Lung (tissue), 12 donors: ENCODE results near the gene RHOT1. TPM values are rescaled to one million over a fixed set of nuclear protein-coding genes. Genes with fewer than 3 reads are reported as not detected.
A peak's percentile ranks its signal among the peaks of the same experiment; 100 is the strongest.

Source experiments
- ATAC-seq: fragments of 200-7000 bp; cut with Tn5 transposase; one replicate; pipeline ENCODE4 v1.9.1; 2020; ENCODE audit warnings: moderate number of reproducible peaks; ENCODE audit not compliant: insufficient read depth, low FRiP score
- DNase-seq, 3 donors: peaks; one replicate each; pipeline ENCODE4 v3.0.0-alpha.2; 2013 to 2017
- H3K27ac ChIP-seq, 2 donors: one replicate each; pipeline ENCODE4 v1.5.1; 2013; ENCODE audit warnings: mild to moderate bottlenecking in 2 of 2, moderate library complexity in 2 of 2, control low read depth in 1 of 2, inconsistent platforms in 1 of 2, low read depth in 1 of 2, low read length in 1 of 2
- H3K27me3 ChIP-seq, 3 donors: one replicate each; pipeline ENCODE4 v1.5.1; 2013; ENCODE audit warnings: low read length in 2 of 3; ENCODE audit not compliant: control insufficient read depth in 3 of 3, insufficient read depth in 3 of 3
- H3K36me3 ChIP-seq, 4 donors: one replicate each; pipeline ENCODE4 v1.5.1; 2013; ENCODE audit warnings: low read length in 4 of 4, mild to moderate bottlenecking in 1 of 4, moderate library complexity in 1 of 4; ENCODE audit not compliant: control insufficient read depth in 4 of 4, insufficient read depth in 4 of 4
- H3K4me1 ChIP-seq, 5 donors: one replicate each; pipeline ENCODE4 v1.5.1; 2013; ENCODE audit warnings: low read length in 5 of 5, mild to moderate bottlenecking in 2 of 5, moderate library complexity in 1 of 5; ENCODE audit not compliant: control insufficient read depth in 5 of 5, insufficient read depth in 5 of 5
- H3K4me3 ChIP-seq: one replicate; pipeline ENCODE4 v1.5.1; 2013; ENCODE audit warnings: mild to moderate bottlenecking, control low read depth, moderate library complexity
- H3K9ac ChIP-seq, 2 donors: one replicate each; pipeline ENCODE4 v1.5.1; 2013; ENCODE audit warnings: low read length in 2 of 2, control low read depth in 1 of 2; ENCODE audit not compliant: insufficient read depth in 1 of 2
- H3K9me3 ChIP-seq, 4 donors: one replicate each; pipeline ENCODE4 v1.5.1; 2013; ENCODE audit warnings: low read length in 3 of 4, mild to moderate bottlenecking in 1 of 4, moderate library complexity in 1 of 4; ENCODE audit not compliant: control insufficient read depth in 4 of 4, insufficient read depth in 3 of 4
- CTCF ChIP-seq: IDR thresholded peaks from 2 replicates; pipeline ENCODE4 v1.5.1; 2012; ENCODE audit warnings: mild to moderate bottlenecking; ENCODE audit errors: control extremely low read depth, extremely low read depth
- WGBS, 2 donors: extraction: QIAGEN DNeasy Blood & Tissue Kit; methylation state at CpG; one replicate each; pipeline ENCODE4 v1.1.7; 2013; 5-methylcytosine and 5-hydroxymethylcytosine counted together
- polyA plus RNA-seq, 2 donors: library from polyadenylated mRNA; stranded (reverse); fragments of 200-250 nt; gene quantifications; one replicate each; pipeline ENCODE4 v1.2.1, GENCODE V29; 2013
- total RNA-seq, 2 donors: library from RNA; depleted of rRNA in 1 of 2; stranded (reverse); fragments of >200 nt in 1 of 2; gene quantifications; one replicate each; pipeline ENCODE4 v1.2.1, GENCODE V29; 2014 to 2021
- donor health status: control.
- donor health status: control.
- donor health status: Bipolar disorder and iron deficiency.
- donor health status: healthy.
- donor health status: DM: yes; HTN: yes; CAD: no.

Gene RHOT1
- total and polyA plus RNA-seq, 4 donors: 28.5 to 90.5 (median 44.9) TPM

- TF ChIP-seq CTCF: no peak
- H3K4me1 ChIP-seq: peaks cover 0 to 17% (median 3%) of the 10 kb centered on the region in 5 donors
- DNase-seq (no peak), ATAC-seq (no peak)
- no peaks in the 10 kb centered on the region for H3K9me3 ChIP-seq
- H3K36me3 ChIP-seq: no peaks in the 10 kb centered on the region
- no peak overlapping the region for H3K4me3 ChIP-seq
- H3K9ac ChIP-seq: no peak overlapping the region
- H3K27me3 ChIP-seq: no peaks in the 10 kb centered on the region
- 78 to 86% methylated on average over 9 of the region's 9 CpGs for WGBS, 2 donors
- H3K27ac ChIP-seq: no peak overlapping the region
Observed at GRCh38 chr17:32256701-32257019, 114.4 kb downstream of the RHOT1 start.

GRCh38 chr17:32258383-32259140 is 116.3 kb downstream of the RHOT1 start:
- Histone ChIP-seq H3K9me3 (no peaks in the 10 kb centered on the region), H3K9ac (no peak overlapping the region), H3K36me3 (no peaks in the 10 kb centered on the region), H3K27ac (no peak overlapping the region), H3K27me3 (no peaks in the 10 kb centered on the region), H3K4me1 (peaks cover 0 to 19% (median 3%) of the 10 kb centered on the region in 5 donors), H3K4me3 (no peak overlapping the region)
- WGBS, 2 donors: 57 to 72% methylated on average over 18 of the region's 18 CpGs
- ATAC-seq: no peak
- no peak for TF ChIP-seq CTCF
- no peak for DNase-seq

- no peaks in the 10 kb centered on the region for H3K36me3 ChIP-seq
- DNase-seq (no peak), ATAC-seq (no peak)
- H3K9ac ChIP-seq: no peak overlapping the region
- no peaks in the 10 kb centered on the region for H3K9me3 ChIP-seq
- H3K27me3 ChIP-seq: peaks cover 0 to 9% (median 0%) of the 10 kb centered on the region in 3 donors
- WGBS, 2 donors: 90 to 95% methylated on average over 4 of the region's 4 CpGs
- peaks cover 0 to 25% (median 3%) of the 10 kb centered on the region in 5 donors for H3K4me1 ChIP-seq
- H3K27ac ChIP-seq: no peak overlapping the region
- TF ChIP-seq CTCF: no peak
- no peak overlapping the region for H3K4me3 ChIP-seq
Observed at GRCh38 chr17:32259586-32259985, 117.3 kb downstream of the RHOT1 start.

GRCh38 chr17:32261417-32261736 is 119.1 kb downstream of the RHOT1 start:
- peak in 2 of 3 donors; percentile 31 to 38 for DNase-seq
- H3K9me3 ChIP-seq: no peaks in the 10 kb centered on the region
- peaks cover 0 to 17% (median 0%) of the 10 kb centered on the region in 3 donors for H3K27me3 ChIP-seq
- no peak overlapping the region for H3K27ac ChIP-seq
- peaks cover 0 to 29% (median 1%) of the 10 kb centered on the region in 5 donors for H3K4me1 ChIP-seq
- ATAC-seq: no peak
- H3K4me3 ChIP-seq: no peak overlapping the region
- TF ChIP-seq CTCF: no peak
- WGBS, 2 donors: 33 to 72% methylated on average over 7 of the region's 7 CpGs
- no peaks in the 10 kb centered on the region for H3K36me3 ChIP-seq
- H3K9ac ChIP-seq: no peak overlapping the region
